HFF-Myc (cell line): ENCODE results near the gene SFTPD.
"Not testable (repeated sequence)": the region's sequence is repeated elsewhere in the genome, so short reads cannot be mapped to it uniquely, and the experiment has no call there.

Experiments
- DNase-seq: peaks from one replicate; pipeline ENCODE4 v3.0.0-alpha.2; 2011; ENCODE audit warnings: low read depth; ENCODE audit errors: extremely low read depth
- H3K4me3 ChIP-seq: replicated peaks from 2 replicates; pipeline ENCODE4 v1.5.1; 2011; ENCODE audit warnings: low read depth, mild to moderate bottlenecking, control low read depth, low read length
- TF ChIP-seq, protein P1 (sequence below): IDR thresholded peaks from 2 replicates; pipeline ENCODE4 v1.5.1; 2012; ENCODE audit warnings: mild to moderate bottlenecking, low read depth, low read length, control low read depth; ENCODE audit errors: missing control alignments

SFTPD gene

DNA sequence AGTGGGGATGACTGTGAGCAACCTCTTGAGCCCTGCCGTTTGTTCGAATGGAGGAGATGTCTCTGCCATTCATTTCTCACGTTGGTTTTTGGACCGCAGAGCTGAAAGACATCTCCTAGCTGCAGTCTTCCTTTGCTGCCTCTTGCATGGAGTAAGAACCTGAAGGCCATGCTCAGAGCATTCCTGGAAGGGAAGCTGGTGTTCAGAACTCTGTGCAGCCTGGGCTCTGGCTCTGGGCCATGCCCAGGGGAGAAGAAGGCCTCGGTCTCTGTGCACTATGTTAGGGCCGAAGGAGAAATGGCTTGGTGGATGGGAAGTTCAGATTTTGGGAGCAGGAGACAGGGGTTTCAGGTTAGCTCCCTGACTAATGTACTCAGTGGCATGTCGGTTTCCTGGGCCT is 22.9 kb downstream of the SFTPD start:
- H3K4me3 ChIP-seq = no peak overlapping the region
- no peak for DNase-seq
- TF ChIP-seq, protein P1, sequence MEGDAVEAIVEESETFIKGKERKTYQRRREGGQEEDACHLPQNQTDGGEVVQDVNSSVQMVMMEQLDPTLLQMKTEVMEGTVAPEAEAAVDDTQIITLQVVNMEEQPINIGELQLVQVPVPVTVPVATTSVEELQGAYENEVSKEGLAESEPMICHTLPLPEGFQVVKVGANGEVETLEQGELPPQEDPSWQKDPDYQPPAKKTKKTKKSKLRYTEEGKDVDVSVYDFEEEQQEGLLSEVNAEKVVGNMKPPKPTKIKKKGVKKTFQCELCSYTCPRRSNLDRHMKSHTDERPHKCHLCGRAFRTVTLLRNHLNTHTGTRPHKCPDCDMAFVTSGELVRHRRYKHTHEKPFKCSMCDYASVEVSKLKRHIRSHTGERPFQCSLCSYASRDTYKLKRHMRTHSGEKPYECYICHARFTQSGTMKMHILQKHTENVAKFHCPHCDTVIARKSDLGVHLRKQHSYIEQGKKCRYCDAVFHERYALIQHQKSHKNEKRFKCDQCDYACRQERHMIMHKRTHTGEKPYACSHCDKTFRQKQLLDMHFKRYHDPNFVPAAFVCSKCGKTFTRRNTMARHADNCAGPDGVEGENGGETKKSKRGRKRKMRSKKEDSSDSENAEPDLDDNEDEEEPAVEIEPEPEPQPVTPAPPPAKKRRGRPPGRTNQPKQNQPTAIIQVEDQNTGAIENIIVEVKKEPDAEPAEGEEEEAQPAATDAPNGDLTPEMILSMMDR = no peak

DNA sequence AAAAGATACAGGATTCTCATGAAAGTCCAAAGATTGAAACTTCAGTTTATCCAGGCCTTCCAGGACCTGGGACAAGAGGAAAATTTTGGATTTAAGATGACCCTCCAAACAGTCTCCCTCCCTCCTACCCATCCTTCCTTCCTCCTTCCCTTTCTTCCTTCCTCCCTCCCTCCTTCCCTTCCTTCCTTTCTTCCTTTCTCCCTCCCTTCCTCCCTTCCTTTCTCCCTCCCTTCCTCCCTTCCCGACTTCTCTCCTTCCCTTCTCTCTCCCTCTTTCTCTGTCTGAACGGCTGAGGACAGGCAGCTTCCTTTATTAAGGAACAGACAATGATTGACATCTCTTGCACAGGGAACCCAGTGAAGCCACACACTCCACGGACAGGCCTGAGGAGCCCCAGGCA is 23.3 kb downstream of the SFTPD start:
- H3K4me3 ChIP-seq = no peak overlapping the region
- DNase-seq = no peak
- TF ChIP-seq, protein P1 = no peak

DNA sequence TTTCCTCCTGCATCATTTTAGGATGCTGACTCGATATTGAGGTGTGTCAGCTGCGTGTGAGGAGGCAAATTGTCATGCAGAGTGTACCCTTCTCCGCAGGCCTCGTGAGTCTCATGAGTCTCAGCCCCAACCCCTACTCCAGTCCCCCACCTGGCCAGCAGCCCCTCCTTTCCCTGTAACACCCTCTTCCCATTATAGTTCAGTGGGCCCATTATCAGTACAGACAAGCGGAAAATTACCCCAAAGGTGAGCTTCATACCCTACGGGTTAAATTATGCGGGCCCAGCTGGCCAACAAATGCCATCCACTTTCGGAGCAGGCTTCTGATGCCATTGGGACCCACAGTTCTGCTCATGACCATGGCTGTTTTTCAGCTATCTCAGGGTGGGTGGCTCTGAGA is 25.2 kb downstream of the SFTPD start:
- H3K4me3 ChIP-seq = no peak overlapping the region
- no peak for DNase-seq
- TF ChIP-seq, protein P1 = no peak

DNA sequence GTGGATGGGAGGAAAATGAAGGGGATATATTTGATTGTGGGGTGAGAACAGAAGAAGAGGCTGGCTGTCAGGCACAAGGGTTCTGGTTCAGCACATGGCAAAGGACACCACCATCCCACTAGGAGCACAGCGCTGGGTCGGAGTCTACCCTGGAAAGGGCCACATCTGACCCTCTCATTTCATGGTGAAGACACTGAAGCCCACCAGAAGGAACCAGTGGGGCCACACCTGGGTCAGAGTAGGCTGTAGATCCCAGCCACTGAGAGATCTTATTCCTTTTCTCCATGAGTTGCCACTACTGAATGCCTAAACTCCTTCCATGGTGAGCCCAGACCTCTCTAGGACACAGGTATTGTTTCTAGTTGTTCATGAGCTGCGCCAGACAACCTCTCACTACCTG is 25.8 kb downstream of the SFTPD start:
- DNase-seq = no peak
- no peak overlapping the region for H3K4me3 ChIP-seq
- TF ChIP-seq, protein P1 = no peak

DNA sequence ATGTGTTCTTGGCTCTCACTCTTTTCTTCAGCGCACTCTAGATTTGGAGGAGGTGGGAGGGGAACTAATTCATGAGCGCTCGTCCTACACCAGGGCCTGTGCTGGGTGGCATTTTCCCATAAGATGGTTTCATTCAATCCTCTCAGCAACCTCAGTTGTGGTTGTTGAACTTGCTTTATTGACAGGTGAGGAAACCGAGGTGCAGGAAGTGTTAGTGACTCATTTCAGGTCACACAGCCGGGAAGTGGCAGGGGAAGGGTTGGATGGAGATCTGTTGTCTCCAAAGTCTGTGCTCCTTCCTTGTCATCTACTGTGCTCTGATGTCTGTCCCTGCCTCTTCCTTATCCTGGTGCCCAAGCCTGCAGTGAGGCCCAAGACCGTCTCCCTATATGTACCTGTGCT is 26.9 kb downstream of the SFTPD start:
- not testable (repeated sequence) for H3K4me3 ChIP-seq, DNase-seq

DNA sequence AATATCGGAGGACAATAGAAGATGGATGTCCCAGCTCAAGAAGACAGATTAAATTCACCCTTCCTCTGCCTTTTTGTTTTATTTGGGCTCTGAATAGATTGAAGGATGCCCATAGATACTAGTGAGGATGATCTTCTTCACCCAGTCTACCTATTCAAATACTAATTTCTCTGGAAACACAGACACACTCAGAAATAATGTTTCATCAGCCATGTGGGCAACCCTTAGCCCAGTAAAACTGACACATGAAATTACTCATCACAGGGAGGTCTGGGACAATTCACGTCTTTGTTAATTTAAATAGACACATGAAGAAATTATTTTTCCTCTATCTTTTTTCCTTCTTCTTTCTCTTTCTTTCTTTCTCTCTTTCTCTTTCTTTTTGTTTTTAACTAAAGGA is 33.1 kb downstream of the SFTPD start:
- DNase-seq, H3K4me3 ChIP-seq: not testable (repeated sequence)

DNA sequence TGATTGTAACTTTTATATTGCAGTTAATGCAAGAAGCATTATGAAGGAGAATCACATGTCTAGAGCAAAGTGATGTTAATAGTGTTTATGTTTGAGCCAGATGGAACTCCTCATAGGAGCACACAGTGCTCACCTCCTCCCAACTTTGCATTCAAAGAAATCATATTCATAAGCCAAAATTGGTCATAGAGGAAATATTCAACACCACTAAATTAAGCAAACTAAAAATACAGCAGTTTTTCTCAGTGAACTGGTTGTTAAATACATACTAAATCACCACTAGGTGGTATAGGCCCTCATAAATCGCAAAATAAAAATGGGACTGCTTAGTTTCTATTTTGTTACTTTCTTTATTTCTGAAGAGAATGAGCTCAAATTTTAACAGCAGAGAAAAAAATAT is 34.4 kb downstream of the SFTPD start:
- not testable (repeated sequence) for H3K4me3 ChIP-seq, DNase-seq

DNA sequence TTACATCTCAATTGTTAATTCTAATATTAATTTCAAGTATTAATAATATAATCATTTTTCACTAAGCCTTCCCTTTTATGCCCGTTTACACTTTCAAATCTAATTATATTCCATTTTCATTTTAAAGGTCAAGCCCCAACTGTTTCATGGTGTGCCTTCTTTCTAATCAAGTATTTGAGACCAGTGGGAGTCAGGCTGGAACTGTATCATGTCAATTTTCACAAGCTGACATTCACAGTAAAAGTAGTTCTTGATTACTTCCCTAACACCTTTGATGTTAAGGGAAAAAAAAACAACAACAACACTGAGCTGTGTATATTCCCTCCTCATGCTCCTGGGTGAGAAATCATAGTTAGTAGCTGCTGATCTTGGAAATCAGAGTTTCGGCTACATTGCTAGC is 38.1 kb downstream of the SFTPD start:
- DNase-seq = no peak
- no peak overlapping the region for H3K4me3 ChIP-seq

More for the DNA sequence above, 38.1 kb downstream of the SFTPD start:
- TF ChIP-seq, protein P1 = no peak
